Stimulated activated naive CD4-positive, alpha-beta T cell (primary cell): ENCODE measurements around the gene RHBDD2.
A peak's percentile ranks its signal among the peaks of the same experiment; 100 is the strongest.
"Not testable (repeated sequence)": the region's sequence is repeated elsewhere in the genome, so short reads cannot be mapped to it uniquely, and the experiment has no call there.

Source experiments
- DNase-seq, 6 experiments: peaks; one replicate each; lab custom pipeline; 2025; lab: John Stamatoyannopoulos, UW

The RHBDD2 gene

DNA sequence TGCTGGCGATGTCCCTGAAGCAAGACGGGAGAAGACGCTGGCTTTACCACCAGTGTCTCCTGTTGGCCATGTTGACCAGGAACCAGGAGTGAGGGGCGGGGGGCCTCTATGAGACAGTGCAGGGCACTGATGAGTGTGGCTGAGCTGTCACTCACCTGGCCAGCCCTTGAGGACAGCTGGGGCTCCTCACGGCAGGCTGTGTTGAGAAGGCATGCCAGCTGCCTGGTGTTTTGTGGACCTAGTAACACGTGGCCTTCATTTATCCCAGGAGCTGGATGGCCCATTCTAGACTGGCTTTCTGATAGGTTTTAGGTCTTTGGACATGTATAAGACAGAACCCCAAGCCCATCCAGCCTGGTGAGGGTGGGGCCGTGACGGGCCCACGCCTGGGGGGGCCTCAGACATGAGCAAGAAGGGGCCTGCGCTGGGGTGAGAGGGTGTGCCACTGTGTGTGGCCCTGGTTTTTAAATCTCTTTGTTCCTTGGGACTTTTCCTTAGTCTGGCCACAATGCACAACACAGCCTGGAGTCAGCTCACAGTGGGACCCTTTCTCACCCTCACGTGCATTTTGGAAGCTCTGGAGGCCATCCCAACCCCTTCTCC, 10.5 kb downstream of the RHBDD2 start:
- DNase-seq: no peak

DNA sequence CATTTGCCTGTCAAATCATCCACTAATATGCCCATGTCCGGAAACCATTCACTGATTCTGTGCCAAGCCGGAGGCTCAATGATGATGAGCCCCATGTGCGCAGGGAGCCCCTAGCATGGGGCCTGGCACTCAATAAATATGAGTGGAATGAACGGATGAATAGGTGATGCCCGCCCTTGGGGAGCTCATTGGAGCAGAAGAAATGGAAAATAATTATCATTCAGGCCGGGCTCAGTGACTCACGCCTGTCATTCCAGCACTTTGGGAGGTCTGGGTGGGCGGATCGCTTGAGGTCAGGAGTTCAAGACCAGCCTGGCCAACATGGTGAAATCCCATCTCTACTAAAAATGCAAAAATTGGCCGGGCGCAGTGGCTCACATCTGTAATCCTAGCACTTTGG, 11.0 kb downstream of the RHBDD2 start:
- DNase-seq: no peak

GRCh38 chr7:75891237-75891636, 12.4 kb downstream of the RHBDD2 start:
- not testable (repeated sequence) for DNase-seq

- DNase-seq: no peak
Observed at GRCh38 chr7:75891815-75892411, 13.1 kb downstream of the RHBDD2 start.

DNA sequence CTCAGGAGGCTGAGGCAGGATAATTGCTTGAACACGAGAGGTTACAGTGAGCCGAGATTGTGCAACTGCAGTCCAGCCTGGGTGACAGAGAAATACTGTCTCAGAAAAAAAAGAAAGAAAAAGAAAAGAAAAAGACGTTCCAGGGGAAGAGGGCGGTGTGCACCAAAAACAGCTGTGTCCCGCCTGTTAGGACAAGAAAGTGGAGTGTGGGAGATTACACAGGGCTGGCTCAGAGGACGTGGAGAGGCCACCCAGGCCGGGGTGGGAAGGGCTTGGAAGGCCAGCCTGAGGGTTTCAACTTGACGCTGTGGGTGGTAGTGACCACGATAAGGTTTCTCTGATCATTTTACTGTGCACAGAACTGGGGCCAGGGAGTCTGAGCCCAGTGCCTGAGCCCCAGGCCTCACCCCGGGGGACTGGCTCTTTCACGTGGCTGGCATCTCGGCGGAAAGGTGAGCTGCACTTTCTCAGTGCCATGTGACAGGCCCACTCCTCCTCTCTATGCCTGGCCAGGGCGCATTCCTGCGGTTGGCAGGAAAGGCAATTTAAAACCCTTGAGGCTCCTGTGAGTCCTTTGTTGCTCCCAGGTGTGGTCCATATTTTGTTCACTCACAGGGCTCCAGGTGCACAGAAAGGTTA, 13.9 kb downstream of the RHBDD2 start:
- DNase-seq: no peak

GRCh38 chr7:75896803-75897327, 18.0 kb downstream of the RHBDD2 start:
- no peak for DNase-seq

GRCh38 chr7:75900617-75901315, 21.9 kb downstream of the RHBDD2 start:
- DNase-seq: no peak

DNA sequence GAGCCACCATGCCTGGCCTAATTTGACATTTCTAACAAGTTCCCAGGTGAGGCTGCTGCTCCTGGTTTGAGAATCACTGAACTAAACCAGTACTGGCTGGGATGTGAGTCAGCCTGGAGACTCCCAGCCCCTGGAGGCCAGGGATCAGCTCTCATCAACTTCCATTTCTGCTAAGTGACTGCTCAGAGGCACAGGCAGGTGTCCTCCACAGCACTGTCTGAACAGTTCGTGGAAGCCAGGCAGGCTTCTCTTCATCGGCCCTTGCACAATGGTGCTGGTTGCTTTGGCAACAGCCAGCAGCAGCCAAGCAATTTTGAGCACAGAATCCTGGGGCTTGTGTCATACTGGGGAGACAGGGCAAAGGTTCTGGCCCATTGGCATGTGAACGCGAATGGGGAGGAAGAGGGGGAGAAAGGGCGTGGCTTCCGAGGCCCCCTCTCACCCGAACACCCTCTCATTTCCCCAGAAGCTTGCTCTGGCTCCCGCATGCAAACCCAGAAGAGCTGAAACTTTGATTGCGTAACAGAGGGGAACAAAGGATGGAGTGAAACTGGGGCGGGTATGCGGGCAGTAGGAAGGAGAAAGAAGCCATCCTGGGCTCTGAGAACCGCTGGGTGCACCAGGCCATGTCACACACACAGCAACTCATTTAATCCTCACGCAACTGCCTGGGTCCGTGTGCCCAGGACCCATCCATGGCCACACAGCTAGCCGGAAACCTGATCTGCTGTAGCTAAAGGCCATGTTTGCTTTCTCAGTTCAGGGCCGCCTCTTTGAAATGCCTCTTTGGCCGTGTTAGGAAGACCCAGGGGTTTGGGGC, 27.2 kb downstream of the RHBDD2 start:
- DNase-seq: no peak

GRCh38 chr7:75906991-75907667, 28.3 kb downstream of the RHBDD2 start:
- DNase-seq: no peak

DNA sequence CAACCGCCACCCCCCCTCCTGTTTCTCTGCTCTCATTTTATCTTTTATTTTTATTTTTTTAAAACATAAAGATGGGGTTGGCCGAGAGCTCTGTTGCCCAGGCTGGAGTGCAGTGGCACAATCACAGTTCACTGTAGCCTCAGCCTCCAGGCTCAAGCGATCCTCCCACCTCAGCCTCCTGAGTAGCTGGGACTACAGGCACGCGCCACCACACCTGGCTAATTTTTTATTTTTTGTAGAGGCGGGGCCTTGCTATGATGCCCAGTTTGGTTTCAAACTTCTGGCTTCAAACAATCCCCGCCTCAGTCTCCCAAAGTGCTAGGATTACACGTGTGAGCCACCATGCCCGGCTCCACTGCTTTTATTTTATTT, 28.8 kb downstream of the RHBDD2 start:
- DNase-seq: not testable (repeated sequence)

DNA sequence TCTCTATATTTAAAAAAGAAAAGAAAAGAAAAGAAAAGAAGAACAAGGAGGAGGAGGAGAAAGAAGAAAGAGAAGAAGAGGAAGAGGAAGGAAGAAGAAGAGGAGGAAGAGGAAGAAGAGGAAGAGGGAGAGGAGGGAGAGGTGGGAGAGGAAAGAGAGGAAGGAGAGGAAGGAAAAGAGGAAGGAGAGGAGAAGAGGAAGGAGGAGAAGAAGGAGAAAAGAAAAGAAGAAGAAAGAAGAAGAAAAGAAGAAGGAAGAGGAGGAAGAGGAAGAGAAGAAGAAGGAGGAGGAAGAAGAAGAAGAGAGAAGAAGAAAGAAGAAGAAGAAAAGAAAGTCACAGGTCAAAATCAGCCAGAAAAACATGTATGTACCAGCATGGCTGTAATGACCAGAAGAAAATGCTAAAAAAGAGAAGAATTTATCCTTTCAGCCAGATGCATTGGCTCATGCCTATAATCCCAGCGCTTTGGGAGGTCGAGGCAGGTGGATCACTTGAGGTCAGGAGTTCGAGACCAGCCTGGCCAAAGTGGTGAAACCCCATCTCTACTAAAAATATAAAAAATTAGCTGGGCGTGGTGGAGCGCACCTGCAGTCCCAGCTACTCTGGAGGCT, 30.8 kb downstream of the RHBDD2 start:
- no peak for DNase-seq

DNA sequence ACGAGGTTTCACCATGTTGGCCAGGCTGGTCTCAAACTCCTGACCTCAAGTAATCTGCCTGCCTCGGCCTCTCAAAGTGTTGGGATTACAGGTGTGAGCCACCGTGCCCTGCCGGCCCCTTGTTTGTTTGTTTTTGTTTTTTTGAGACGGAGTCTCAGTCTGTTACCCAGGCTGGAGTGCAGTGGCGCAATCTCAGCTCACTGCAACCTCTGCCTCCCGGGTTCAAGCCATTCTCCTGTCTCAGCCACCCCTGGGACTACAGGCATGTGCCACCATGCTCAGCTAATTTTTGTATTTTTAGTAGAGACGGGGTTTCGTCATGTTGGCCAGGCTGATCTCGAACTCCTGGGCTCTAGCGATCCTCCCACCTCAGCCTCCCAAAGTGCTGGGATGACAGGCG, 32.4 kb downstream of the RHBDD2 start:
- not testable (repeated sequence) for DNase-seq

GRCh38 chr7:75913437-75913836, 34.6 kb downstream of the RHBDD2 start:
- no peak for DNase-seq

- no peak for DNase-seq
Observed at GRCh38 chr7:75914169-75914654, 35.4 kb downstream of the RHBDD2 start.

- peak; percentile 94 to 99 (median 96) for DNase-seq
Observed at GRCh38 chr7:75914655-75915415, 36.0 kb downstream of the RHBDD2 start, which contains the start of gene POR. Gene POR, plus strand, starts transcription at chr7:75915155. Its CDS starts 38,847 bp downstream, at chr7:75954002.

DNA sequence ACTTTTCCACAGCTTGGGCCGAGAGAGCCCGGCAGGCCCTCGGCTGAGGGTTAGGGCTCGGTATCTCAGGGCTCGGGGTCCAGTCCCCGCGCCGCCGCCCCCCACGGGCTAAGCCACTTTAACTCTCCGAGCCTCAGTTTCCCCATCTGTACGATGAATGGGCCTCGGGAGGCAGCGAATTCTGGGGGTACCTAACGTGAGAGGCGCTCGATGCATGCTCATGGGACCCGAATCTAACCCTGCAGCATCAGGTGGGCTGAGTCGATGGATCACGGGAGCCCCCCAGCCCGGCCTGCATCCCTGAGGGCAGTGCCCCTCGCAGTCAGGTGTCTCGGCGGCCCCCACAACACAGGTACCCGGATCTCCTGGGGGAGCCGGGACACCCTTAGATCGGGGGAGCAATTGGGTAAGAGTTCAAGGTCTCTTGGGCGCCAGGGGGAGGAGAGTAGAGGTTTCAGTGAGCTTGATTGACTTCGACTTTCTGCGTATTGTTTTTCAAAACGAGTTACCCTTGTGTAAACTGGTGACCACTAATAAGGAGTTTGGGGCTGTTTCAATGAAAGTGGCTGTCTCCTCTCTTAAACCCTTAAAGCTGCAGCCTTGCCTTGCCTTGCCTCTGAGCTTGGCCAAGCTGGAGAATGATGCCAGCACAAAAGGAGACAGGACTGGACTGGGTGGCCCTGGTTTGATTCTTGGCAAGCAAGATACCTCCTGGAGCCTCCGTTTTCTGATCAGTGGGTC, 36.8 kb downstream of the RHBDD2 start:
- peak in 4 of 6 experiments; percentile 7 to 51 (median 29) for DNase-seq

DNA sequence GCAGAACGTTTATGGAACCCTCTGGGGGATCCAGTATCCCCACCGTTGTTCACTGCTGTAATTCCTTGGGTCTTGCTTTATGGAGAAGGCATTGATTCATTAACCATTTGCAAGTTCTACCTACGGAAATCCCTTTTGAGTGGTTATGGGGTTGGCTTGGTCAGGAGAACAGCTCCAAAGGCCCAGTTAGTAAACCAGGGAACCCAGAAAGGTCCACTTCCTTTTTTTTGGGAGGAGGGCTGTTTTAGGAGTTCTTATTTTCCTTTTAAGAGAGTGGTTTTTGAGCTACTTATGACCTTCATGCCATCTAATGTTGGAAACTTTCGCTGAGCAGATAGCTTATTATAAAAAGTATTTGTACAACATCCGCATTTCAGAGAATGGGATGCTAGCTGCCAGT, 37.4 kb downstream of the RHBDD2 start:
- DNase-seq: no peak

- DNase-seq: no peak
Observed at GRCh38 chr7:75916685-75917634, 38.1 kb downstream of the RHBDD2 start.
